WTC11 (cell line): ENCODE results near the gene PTPRJ. TPM values are rescaled to one million over a fixed set of nuclear protein-coding genes. Genes with fewer than 3 reads are reported as not detected.

Experiments used
- ATAC-seq: fragments of 200-7000 bp; cut with Tn5 transposase; 2 replicates; pipeline ENCODE4 v1.10.0; 2021; ENCODE audit warnings: mild to moderate bottlenecking, moderate library complexity
- CTCF ChIA-PET: fragments of 300-600 bp; sonication (Branson Sonifier 250); formaldehyde crosslinking; loops from one replicate; lab custom pipeline; 2021; ENCODE audit warnings: antibody characterized with exemption; lab: Charles Lee
- POLR2A ChIA-PET: fragments of 350-600 bp; sonication (Branson Sonifier 250); formaldehyde crosslinking; loops from one replicate; lab custom pipeline; 2021; ENCODE audit warnings: antibody characterized with exemption; lab: Charles Lee
- DNase-seq: peaks from one replicate; pipeline ENCODE4 v3.0.0; 2021; ENCODE audit warnings: low spot score
- H3K27ac Mint-ChIP-seq: 2 replicates; pipeline ENCODE4 v1.8.0; 2021; ENCODE audit warnings: mixed read lengths
- H3K27me3 Mint-ChIP-seq: 2 replicates; pipeline ENCODE4 v1.8.0; 2021; ENCODE audit warnings: low read depth, mild to moderate bottlenecking, moderate library complexity, mixed read lengths
- H3K36me3 Mint-ChIP-seq: 2 replicates; pipeline ENCODE4 v1.8.0; 2021; ENCODE audit warnings: mixed read lengths
- H3K4me1 Mint-ChIP-seq: 2 replicates; pipeline ENCODE4 v1.8.0; 2022; ENCODE audit warnings: mixed read lengths
- H3K4me3 Mint-ChIP-seq: 2 replicates; pipeline ENCODE4 v1.8.0; 2021; ENCODE audit warnings: mild to moderate bottlenecking, moderate library complexity, mixed read lengths
- H3K9me3 Mint-ChIP-seq: 2 replicates; pipeline ENCODE4 v1.8.0; 2021; ENCODE audit warnings: mixed read lengths
- ESRRA ChIP-seq: sonication (generic); formaldehyde crosslinking; IDR thresholded peaks from 2 replicates; pipeline ENCODE4 v1.8.1; 2022; ENCODE audit warnings: mild to moderate bottlenecking, missing genetic modification reagents, borderline replicate concordance
- FOXJ3 ChIP-seq: sonication (generic); formaldehyde crosslinking; IDR thresholded peaks from 2 replicates; pipeline ENCODE4 v1.9.0; 2021; ENCODE audit warnings: missing genetic modification reagents, mild to moderate bottlenecking, borderline replicate concordance
- GTF2I ChIP-seq: fragments of 250-450 bp; sonication (Bioruptor Pico); conservative IDR thresholded peaks from 2 replicates; pipeline ENCODE4 v1.4.0; 2021; ENCODE audit warnings: mild to moderate bottlenecking
- HMGA2 ChIP-seq: fragments of 250-450 bp; sonication (Bioruptor Pico); IDR thresholded peaks from 2 replicates; pipeline ENCODE4 v1.4.0; 2021; ENCODE audit warnings: mild to moderate bottlenecking, moderate library complexity
- NFATC4 ChIP-seq: fragments of 250-450 bp; sonication (Bioruptor Pico); IDR thresholded peaks from 2 replicates; pipeline ENCODE4 v1.9.0; 2021; ENCODE audit warnings: mild to moderate bottlenecking
- NFYB ChIP-seq: sonication (generic); formaldehyde crosslinking; conservative IDR thresholded peaks from 2 replicates; pipeline ENCODE4 v1.8.0; 2022; ENCODE audit warnings: low read depth, missing genetic modification reagents
- PRRX2 ChIP-seq: fragments of 250-450 bp; sonication (Bioruptor Pico); IDR thresholded peaks from 2 replicates; pipeline ENCODE4 v1.8.0; 2021; ENCODE audit warnings: mild to moderate bottlenecking
- SMAD3 ChIP-seq: sonication (generic); formaldehyde crosslinking; IDR thresholded peaks from 2 replicates; pipeline ENCODE4 v1.8.0; 2022; ENCODE audit warnings: missing genetic modification reagents, mild to moderate bottlenecking, borderline replicate concordance
- SOX15 ChIP-seq: fragments of 250-450 bp; sonication (Bioruptor Pico); IDR thresholded peaks from 2 replicates; pipeline ENCODE4 v1.9.0; 2021; ENCODE audit warnings: mild to moderate bottlenecking
- TEAD1 ChIP-seq: sonication (generic); formaldehyde crosslinking; IDR thresholded peaks from 2 replicates; pipeline ENCODE4 v1.8.0; 2022; ENCODE audit warnings: mild to moderate bottlenecking, missing genetic modification reagents
- TP53 ChIP-seq: sonication (generic); formaldehyde crosslinking; IDR thresholded peaks from 2 replicates; pipeline ENCODE4 v1.8.1; 2023; ENCODE audit warnings: mild to moderate bottlenecking, missing genetic modification reagents
- ZNF138 ChIP-seq: sonication (generic); formaldehyde crosslinking; conservative IDR thresholded peaks from 2 replicates; pipeline ENCODE4 v1.8.1; 2022; ENCODE audit warnings: mild to moderate bottlenecking, moderate library complexity, missing genetic modification reagents
- ZNF219 ChIP-seq: sonication (generic); formaldehyde crosslinking; IDR thresholded peaks from 2 replicates; pipeline ENCODE4 v1.8.0; 2023; ENCODE audit warnings: missing genetic modification reagents, mild to moderate bottlenecking, borderline replicate concordance
- ZNF532 ChIP-seq: fragments of 250-450 bp; sonication (Bioruptor Pico); IDR thresholded peaks from 2 replicates; pipeline ENCODE4 v1.9.0; 2021; ENCODE audit warnings: mild to moderate bottlenecking, borderline replicate concordance
- total RNA-seq: library from RNA; stranded (reverse); gene quantifications from 3 replicates; pipeline ENCODE4 v1.2.3, GENCODE V29; 2021
- TF ChIP-seq, protein P1 (sequence below): sonication (generic); formaldehyde crosslinking; IDR thresholded peaks from 2 replicates; pipeline ENCODE4 v1.8.1; 2023; ENCODE audit warnings: mild to moderate bottlenecking, missing genetic modification reagents
- TF ChIP-seq, protein P2 (sequence below): sonication (generic); formaldehyde crosslinking; IDR thresholded peaks from 2 replicates; pipeline ENCODE4 v1.8.1; 2023; ENCODE audit warnings: mild to moderate bottlenecking, missing genetic modification reagents
- TF ChIP-seq, protein P3 (sequence below): sonication (generic); formaldehyde crosslinking; IDR thresholded peaks from 2 replicates; pipeline ENCODE4 v1.8.0; 2023; ENCODE audit warnings: missing genetic modification reagents, mild to moderate bottlenecking, borderline replicate concordance
- TF ChIP-seq, protein P4 (sequence below): fragments of 250-450 bp; sonication (Bioruptor Pico); IDR thresholded peaks from 2 replicates; pipeline ENCODE4 v1.9.0; 2021; ENCODE audit warnings: moderate library complexity, mild to moderate bottlenecking, inconsistent platforms, borderline replicate concordance

Gene PTPRJ
- total RNA-seq, 1 experiment from 2014 or later, result 19.5 TPM

- H3K27ac Mint-ChIP-seq, result no peak overlapping the region
Measured at GRCh38 chr11:48004456-48004855, 24.1 kb downstream of the PTPRJ start.

More at GRCh38 chr11:48004456-48004855, 24.1 kb downstream of the PTPRJ start:
- no peak; the same call in 1 of the 2 replicates for ATAC-seq
- no peak for DNase-seq
- Mint-ChIP-seq H3K4me1 (peaks cover 39% of the 10 kb centered on the region), H3K36me3 (no peaks in the 10 kb centered on the region), H3K4me3 (no peak overlapping the region), H3K27me3 (no peaks in the 10 kb centered on the region), H3K9me3 (no peaks in the 10 kb centered on the region)
- TF ChIP-seq ZNF219 (no peak), ZNF138 (CRISPR knock-in tag) (no peak), SOX15 (CRISPR knock-in tag) (no peak), PRRX2 (CRISPR knock-in tag) (no peak), NFYB (CRISPR knock-in tag) (no peak), FOXJ3 (CRISPR knock-in tag) (no peak), ZNF532 (CRISPR knock-in tag) (no peak), TEAD1 (CRISPR knock-in tag) (no peak), ESRRA (CRISPR knock-in tag) (no peak), GTF2I (CRISPR knock-in tag) (no peak), NFATC4 (CRISPR knock-in tag) (no peak), HMGA2 (CRISPR knock-in tag) (no peak), SMAD3 (CRISPR knock-in tag) (no peak), TP53 (CRISPR knock-in tag) (no peak)
- TF ChIP-seq, protein P1, sequence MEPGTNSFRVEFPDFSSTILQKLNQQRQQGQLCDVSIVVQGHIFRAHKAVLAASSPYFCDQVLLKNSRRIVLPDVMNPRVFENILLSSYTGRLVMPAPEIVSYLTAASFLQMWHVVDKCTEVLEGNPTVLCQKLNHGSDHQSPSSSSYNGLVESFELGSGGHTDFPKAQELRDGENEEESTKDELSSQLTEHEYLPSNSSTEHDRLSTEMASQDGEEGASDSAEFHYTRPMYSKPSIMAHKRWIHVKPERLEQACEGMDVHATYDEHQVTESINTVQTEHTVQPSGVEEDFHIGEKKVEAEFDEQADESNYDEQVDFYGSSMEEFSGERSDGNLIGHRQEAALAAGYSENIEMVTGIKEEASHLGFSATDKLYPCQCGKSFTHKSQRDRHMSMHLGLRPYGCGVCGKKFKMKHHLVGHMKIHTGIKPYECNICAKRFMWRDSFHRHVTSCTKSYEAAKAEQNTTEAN (CRISPR knock-in tag), result no peak
- TF ChIP-seq, protein P2, sequence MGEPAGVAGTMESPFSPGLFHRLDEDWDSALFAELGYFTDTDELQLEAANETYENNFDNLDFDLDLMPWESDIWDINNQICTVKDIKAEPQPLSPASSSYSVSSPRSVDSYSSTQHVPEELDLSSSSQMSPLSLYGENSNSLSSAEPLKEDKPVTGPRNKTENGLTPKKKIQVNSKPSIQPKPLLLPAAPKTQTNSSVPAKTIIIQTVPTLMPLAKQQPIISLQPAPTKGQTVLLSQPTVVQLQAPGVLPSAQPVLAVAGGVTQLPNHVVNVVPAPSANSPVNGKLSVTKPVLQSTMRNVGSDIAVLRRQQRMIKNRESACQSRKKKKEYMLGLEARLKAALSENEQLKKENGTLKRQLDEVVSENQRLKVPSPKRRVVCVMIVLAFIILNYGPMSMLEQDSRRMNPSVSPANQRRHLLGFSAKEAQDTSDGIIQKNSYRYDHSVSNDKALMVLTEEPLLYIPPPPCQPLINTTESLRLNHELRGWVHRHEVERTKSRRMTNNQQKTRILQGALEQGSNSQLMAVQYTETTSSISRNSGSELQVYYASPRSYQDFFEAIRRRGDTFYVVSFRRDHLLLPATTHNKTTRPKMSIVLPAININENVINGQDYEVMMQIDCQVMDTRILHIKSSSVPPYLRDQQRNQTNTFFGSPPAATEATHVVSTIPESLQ (CRISPR knock-in tag), result no peak
- TF ChIP-seq, protein P3, sequence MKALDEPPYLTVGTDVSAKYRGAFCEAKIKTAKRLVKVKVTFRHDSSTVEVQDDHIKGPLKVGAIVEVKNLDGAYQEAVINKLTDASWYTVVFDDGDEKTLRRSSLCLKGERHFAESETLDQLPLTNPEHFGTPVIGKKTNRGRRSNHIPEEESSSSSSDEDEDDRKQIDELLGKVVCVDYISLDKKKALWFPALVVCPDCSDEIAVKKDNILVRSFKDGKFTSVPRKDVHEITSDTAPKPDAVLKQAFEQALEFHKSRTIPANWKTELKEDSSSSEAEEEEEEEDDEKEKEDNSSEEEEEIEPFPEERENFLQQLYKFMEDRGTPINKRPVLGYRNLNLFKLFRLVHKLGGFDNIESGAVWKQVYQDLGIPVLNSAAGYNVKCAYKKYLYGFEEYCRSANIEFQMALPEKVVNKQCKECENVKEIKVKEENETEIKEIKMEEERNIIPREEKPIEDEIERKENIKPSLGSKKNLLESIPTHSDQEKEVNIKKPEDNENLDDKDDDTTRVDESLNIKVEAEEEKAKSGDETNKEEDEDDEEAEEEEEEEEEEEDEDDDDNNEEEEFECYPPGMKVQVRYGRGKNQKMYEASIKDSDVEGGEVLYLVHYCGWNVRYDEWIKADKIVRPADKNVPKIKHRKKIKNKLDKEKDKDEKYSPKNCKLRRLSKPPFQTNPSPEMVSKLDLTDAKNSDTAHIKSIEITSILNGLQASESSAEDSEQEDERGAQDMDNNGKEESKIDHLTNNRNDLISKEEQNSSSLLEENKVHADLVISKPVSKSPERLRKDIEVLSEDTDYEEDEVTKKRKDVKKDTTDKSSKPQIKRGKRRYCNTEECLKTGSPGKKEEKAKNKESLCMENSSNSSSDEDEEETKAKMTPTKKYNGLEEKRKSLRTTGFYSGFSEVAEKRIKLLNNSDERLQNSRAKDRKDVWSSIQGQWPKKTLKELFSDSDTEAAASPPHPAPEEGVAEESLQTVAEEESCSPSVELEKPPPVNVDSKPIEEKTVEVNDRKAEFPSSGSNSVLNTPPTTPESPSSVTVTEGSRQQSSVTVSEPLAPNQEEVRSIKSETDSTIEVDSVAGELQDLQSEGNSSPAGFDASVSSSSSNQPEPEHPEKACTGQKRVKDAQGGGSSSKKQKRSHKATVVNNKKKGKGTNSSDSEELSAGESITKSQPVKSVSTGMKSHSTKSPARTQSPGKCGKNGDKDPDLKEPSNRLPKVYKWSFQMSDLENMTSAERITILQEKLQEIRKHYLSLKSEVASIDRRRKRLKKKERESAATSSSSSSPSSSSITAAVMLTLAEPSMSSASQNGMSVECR (CRISPR knock-in tag), result no peak
- TF ChIP-seq, protein P4, sequence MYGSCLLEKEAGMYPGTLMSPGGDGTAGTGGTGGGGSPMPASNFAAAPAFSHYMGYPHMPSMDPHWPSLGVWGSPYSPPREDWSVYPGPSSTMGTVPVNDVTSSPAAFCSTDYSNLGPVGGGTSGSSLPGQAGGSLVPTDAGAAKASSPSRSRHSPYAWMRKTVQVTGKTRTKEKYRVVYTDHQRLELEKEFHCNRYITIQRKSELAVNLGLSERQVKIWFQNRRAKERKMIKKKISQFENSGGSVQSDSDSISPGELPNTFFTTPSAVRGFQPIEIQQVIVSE (CRISPR knock-in tag), result no peak
- ChIA-PET CTCF (interaction anchor here (1.0 kb wide), 1 partner anchor 13 kb away, joined by 3 read pairs; no protein-coding TSS in a partner anchor), POLR2A (interaction anchor here (0.6 kb wide), 1 partner anchor 40 kb away, joined by 4 read pairs; no protein-coding TSS in a partner anchor)
